Lung (tissue), 12 donors: ENCODE data around the gene SCN11A. TPM values are rescaled to one million over a fixed set of nuclear protein-coding genes. Genes with fewer than 3 reads are reported as not detected.

Experiments used
- ATAC-seq: fragments of 200-7000 bp; cut with Tn5 transposase; one replicate; pipeline ENCODE4 v1.9.1; 2020; ENCODE audit warnings: moderate number of reproducible peaks; ENCODE audit not compliant: insufficient read depth, low FRiP score
- DNase-seq, 3 donors: peaks; one replicate each; pipeline ENCODE4 v3.0.0-alpha.2; 2013 to 2017
- H3K27ac ChIP-seq, 2 donors: one replicate each; pipeline ENCODE4 v1.5.1; 2013; ENCODE audit warnings: mild to moderate bottlenecking in 2 of 2, moderate library complexity in 2 of 2, control low read depth in 1 of 2, inconsistent platforms in 1 of 2, low read depth in 1 of 2, low read length in 1 of 2
- H3K27me3 ChIP-seq, 3 donors: one replicate each; pipeline ENCODE4 v1.5.1; 2013; ENCODE audit warnings: low read length in 2 of 3; ENCODE audit not compliant: control insufficient read depth in 3 of 3, insufficient read depth in 3 of 3
- H3K36me3 ChIP-seq, 4 donors: one replicate each; pipeline ENCODE4 v1.5.1; 2013; ENCODE audit warnings: low read length in 4 of 4, mild to moderate bottlenecking in 1 of 4, moderate library complexity in 1 of 4; ENCODE audit not compliant: control insufficient read depth in 4 of 4, insufficient read depth in 4 of 4
- H3K4me1 ChIP-seq, 5 donors: one replicate each; pipeline ENCODE4 v1.5.1; 2013; ENCODE audit warnings: low read length in 5 of 5, mild to moderate bottlenecking in 2 of 5, moderate library complexity in 1 of 5; ENCODE audit not compliant: control insufficient read depth in 5 of 5, insufficient read depth in 5 of 5
- H3K4me3 ChIP-seq: one replicate; pipeline ENCODE4 v1.5.1; 2013; ENCODE audit warnings: mild to moderate bottlenecking, control low read depth, moderate library complexity
- H3K9ac ChIP-seq, 2 donors: one replicate each; pipeline ENCODE4 v1.5.1; 2013; ENCODE audit warnings: low read length in 2 of 2, control low read depth in 1 of 2; ENCODE audit not compliant: insufficient read depth in 1 of 2
- H3K9me3 ChIP-seq, 4 donors: one replicate each; pipeline ENCODE4 v1.5.1; 2013; ENCODE audit warnings: low read length in 3 of 4, mild to moderate bottlenecking in 1 of 4, moderate library complexity in 1 of 4; ENCODE audit not compliant: control insufficient read depth in 4 of 4, insufficient read depth in 3 of 4
- WGBS, 2 donors: extraction: QIAGEN DNeasy Blood & Tissue Kit; methylation state at CpG; one replicate each; pipeline ENCODE4 v1.1.7; 2013; 5-methylcytosine and 5-hydroxymethylcytosine counted together
- polyA plus RNA-seq, 2 donors: library from polyadenylated mRNA; stranded (reverse); fragments of 200-250 nt; gene quantifications; one replicate each; pipeline ENCODE4 v1.2.1, GENCODE V29; 2013
- total RNA-seq, 2 donors: library from RNA; depleted of rRNA in 1 of 2; stranded (reverse); fragments of >200 nt in 1 of 2; gene quantifications; one replicate each; pipeline ENCODE4 v1.2.1, GENCODE V29; 2014 to 2021
- TF ChIP-seq, protein P1 (sequence below): IDR thresholded peaks from 2 replicates; pipeline ENCODE4 v1.5.1; 2012; ENCODE audit warnings: mild to moderate bottlenecking; ENCODE audit errors: control extremely low read depth, extremely low read depth
- donor health status: control.
- donor health status: control.
- donor health status: Bipolar disorder and iron deficiency.
- donor health status: healthy.
- donor health status: DM: yes; HTN: yes; CAD: no.

SCN11A gene
- total and polyA plus RNA-seq, 4 donors: 0.04 to 0.60 (median 0.09) TPM

DNA sequence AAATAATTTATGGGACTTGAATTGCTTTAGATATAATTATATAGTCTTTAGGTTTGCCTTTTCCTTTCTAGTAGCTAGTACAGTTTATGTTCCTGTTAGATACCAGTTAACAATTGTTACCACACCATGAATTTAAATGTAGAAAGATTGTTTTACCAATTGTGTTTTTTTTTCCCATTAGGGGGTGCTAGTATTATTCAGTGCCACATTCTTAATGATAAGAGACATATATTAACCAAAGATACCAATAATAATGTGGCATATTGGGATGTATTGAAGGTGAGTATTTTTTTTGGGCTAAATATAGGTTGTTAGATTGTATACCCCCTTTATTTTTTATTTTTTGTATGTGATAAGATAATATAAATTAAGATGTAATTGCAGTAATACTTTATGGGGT, 27.8 kb upstream of the SCN11A start:
- no peak overlapping the region for H3K9ac ChIP-seq
- ATAC-seq: no peak
- no peaks in the 10 kb centered on the region for H3K4me1 ChIP-seq
- DNase-seq: no peak
- H3K36me3 ChIP-seq: peaks cover 14 to 39% (median 18%) of the 10 kb centered on the region in 4 donors
- H3K27me3 ChIP-seq: no peaks in the 10 kb centered on the region
- H3K9me3 ChIP-seq: no peaks in the 10 kb centered on the region
- H3K27ac ChIP-seq: no peak overlapping the region
- TF ChIP-seq, protein P1, sequence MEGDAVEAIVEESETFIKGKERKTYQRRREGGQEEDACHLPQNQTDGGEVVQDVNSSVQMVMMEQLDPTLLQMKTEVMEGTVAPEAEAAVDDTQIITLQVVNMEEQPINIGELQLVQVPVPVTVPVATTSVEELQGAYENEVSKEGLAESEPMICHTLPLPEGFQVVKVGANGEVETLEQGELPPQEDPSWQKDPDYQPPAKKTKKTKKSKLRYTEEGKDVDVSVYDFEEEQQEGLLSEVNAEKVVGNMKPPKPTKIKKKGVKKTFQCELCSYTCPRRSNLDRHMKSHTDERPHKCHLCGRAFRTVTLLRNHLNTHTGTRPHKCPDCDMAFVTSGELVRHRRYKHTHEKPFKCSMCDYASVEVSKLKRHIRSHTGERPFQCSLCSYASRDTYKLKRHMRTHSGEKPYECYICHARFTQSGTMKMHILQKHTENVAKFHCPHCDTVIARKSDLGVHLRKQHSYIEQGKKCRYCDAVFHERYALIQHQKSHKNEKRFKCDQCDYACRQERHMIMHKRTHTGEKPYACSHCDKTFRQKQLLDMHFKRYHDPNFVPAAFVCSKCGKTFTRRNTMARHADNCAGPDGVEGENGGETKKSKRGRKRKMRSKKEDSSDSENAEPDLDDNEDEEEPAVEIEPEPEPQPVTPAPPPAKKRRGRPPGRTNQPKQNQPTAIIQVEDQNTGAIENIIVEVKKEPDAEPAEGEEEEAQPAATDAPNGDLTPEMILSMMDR: no peak
- no peak overlapping the region for H3K4me3 ChIP-seq

DNA sequence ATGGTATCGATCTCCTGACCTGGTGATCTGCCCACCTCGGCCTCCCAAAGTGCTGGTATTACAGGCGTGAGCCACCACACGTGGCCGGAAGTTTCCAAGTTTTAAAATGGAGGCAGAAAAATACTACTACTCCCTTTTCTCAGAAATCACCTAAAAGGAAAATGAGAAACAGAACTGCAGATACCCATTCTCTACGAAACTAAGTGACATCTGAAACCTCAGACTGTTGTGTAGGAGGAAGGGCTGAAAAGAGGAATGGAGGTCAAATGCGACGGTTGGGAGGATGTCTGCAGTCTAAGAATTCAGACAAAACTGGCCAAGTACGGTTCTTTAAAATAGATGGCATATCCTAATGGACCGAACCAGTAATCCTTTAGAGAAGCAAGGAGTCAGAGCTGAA, 24.2 kb upstream of the SCN11A start:
- ATAC-seq: no peak
- Histone ChIP-seq H3K4me1 (no peaks in the 10 kb centered on the region), H3K4me3 (no peak overlapping the region), H3K9me3 (no peaks in the 10 kb centered on the region), H3K27ac (no peak overlapping the region), H3K9ac (no peak overlapping the region), H3K36me3 (peaks cover 21 to 51% (median 28%) of the 10 kb centered on the region in 4 donors), H3K27me3 (no peaks in the 10 kb centered on the region)
- DNase-seq: no peak
- WGBS, 2 donors: 95 to 96% methylated on average over 10 of the region's 10 CpGs
- TF ChIP-seq, protein P1: no peak

DNA sequence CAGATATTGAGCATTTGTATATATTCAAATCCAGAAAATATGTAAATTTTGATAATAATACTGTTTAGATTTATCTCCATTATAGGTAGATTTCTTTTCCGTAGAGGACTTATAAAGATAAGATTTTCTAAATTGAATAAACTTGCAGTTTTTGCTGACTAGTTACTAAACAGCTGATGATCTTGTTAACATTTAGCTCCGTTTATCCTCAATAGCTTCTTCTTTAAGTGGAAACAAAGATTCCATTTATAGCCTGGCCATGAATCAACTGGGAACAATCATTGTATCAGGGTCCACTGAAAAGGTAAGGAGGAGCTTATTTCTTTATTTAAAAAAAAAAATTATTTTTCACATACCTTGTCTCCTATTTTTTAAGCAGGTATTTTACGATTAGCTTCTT, 16.8 kb upstream of the SCN11A start:
- H3K27ac ChIP-seq: no peak overlapping the region
- 95 to 99% methylated on average over 3 of the region's 3 CpGs for WGBS, 2 donors
- ATAC-seq (no peak), DNase-seq (no peak)
- no peak overlapping the region for H3K4me3 ChIP-seq
- H3K9ac ChIP-seq: no peak overlapping the region
- H3K27me3 ChIP-seq: no peaks in the 10 kb centered on the region
- TF ChIP-seq, protein P1: no peak
- no peaks in the 10 kb centered on the region for H3K4me1 ChIP-seq
- H3K9me3 ChIP-seq: no peaks in the 10 kb centered on the region
- H3K36me3 ChIP-seq: peaks cover 9 to 39% (median 18%) of the 10 kb centered on the region in 4 donors

DNA sequence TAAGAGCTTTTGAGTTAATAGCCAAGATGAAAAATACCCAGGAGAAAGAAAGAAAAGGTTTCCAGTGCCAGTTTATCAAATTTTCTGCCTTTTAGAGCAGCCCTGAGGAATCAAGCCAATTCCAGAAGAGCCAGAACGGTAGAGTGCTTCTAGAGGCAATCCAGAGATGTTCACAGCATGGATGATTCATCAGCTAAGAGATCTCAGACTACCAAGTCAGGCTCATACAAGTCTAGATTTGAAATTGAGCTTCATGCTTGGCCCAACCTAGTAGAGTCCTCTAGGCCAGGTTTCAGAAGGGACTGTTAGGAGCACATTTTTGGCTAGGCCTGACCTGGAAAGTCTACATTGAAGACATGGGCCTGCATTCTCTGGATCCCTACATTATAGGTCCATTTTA, 15.5 kb upstream of the SCN11A start:
- Histone ChIP-seq H3K4me3 (no peak overlapping the region), H3K36me3 (peaks cover 3 to 34% (median 15%) of the 10 kb centered on the region in 4 donors), H3K9me3 (no peaks in the 10 kb centered on the region), H3K27me3 (no peaks in the 10 kb centered on the region), H3K27ac (no peak overlapping the region), H3K9ac (no peak overlapping the region), H3K4me1 (no peaks in the 10 kb centered on the region)
- WGBS, 2 donors: 58 to 80% methylated on average over 1 of the region's 1 CpG
- TF ChIP-seq, protein P1: no peak
- no peak for DNase-seq
- ATAC-seq: no peak
